Stromal cell of bone marrow (primary cell): Measurements from ENCODE around the gene CHD1.

Experiments
- DNase-seq: peaks from one replicate; pipeline ENCODE4 v3.0.0-alpha.2; 2012; ENCODE audit warnings: low read depth

CHD1 gene

DNA sequence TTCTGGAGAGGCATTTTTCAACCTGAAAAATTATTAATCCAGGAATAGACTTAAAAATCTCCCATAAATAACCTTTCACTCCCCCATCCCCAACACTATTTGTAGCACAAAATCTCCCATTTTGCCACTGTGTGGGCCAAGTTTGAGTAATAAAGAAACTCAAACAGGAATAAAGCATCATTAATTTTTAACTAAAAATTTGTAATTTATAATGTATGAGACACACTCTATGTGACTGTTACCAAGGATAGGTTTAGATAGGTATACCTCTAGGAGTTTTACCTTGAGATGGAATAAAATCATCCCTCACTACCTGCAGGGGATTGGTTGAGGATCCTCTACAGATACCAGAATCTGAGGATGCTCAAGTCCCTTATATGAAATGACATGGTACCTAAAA is 30.1 kb downstream of the CHD1 start:
- no peak for DNase-seq

DNA sequence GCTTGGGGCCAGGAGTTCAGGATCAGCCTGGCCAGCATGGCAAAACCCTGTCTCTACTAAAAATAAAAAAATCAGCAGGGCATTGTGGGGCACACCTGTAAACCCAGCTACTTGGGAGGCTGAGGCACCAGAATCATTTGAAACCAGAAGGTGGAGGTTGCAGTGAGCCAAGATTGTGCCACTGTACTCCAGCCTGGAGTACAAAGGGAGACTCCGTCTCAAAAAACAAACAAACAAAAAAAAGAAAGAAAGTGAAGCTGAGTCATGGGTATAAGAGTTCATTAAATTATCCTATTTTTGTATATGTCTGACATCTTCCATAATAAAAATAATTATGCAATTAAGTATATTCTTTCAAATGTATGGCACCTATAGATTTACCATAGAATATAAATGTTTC is 37.2 kb downstream of the CHD1 start:
- no peak for DNase-seq

GRCh38 chr5:98880598-98880997 is 48.2 kb downstream of the CHD1 start:
- no peak for DNase-seq

GRCh38 chr5:98880151-98880550 is 48.7 kb downstream of the CHD1 start:
- DNase-seq: no peak

DNA sequence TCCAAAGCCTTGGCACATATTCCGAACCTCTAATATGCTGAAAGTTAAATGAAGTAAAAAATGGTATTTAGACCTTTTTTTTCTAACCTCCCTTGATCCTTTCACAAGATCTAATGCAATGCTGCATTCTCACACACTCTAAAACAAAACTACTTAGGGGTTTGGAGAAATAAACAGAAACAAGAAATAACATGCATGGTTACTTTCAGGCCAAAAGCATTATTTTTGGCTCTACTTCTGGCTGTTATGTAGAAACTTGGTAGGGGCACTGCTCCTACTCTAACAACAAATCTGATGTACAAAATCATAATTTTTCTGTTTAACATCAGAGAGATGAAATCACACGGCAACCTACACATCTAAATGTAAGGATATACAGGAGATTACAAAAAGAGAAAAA is 51.2 kb downstream of the CHD1 start:
- no peak for DNase-seq

GRCh38 chr5:98872674-98873073 is 56.1 kb downstream of the CHD1 start:
- no peak for DNase-seq

DNA sequence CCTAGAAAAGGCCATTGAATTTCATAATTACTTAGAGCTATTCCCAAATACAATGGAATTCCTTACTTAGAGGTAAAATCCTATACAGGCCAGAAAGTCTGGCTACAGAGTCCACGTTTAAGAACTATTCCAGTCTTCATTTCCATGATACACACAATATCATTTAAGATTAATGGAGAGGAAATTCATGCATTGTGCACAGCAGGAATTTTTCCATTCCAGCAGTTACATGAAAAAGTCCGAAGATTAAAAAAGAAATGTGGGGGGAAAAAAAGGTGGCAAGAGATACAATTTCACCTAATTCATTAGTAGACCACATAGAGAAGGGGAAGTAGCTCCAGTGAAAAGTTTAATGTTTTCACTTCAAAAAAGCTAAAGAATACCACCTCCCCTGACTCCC is 63.1 kb downstream of the CHD1 start:
- no peak for DNase-seq

DNA sequence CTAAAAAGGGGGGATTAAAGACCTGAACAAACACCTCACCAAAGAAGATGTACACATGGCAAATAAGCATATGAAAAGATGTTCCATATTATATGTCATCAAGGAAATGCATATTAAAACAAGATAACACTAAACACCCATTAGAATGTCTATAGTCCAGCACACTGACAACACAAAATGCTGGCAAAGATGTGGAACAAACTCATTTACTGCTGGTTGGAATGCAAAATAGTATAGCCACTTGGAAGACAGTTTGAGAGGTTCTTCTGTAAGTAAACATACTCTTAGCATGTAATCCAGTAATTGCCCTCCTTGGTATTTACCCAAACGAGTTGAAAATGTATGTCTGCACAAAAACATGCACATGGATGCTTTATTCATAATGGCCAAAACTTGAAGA is 81.8 kb downstream of the CHD1 start:
- DNase-seq: no peak

DNA sequence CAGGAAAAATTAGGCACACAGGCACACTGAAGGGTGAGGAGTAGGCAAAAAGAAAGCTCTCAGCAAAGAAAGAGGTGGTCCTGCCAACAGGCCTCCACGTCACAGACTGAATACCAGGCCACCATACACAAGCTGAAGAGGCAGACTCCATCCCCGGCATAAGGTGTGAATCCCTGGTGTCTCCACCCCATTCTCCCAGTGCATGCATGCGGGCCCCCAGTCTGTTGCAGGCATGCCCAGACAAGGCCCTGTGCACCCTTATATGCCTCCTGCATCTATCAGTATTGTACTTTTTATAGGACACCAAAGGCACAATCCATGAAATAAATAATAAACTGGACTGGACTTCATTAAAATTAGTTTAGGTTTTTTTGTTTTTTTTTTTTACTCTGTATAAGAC is 82.3 kb downstream of the CHD1 start:
- DNase-seq: no peak

GRCh38 chr5:98845878-98846277 is 82.9 kb downstream of the CHD1 start:
- no peak for DNase-seq

- DNase-seq: no peak
Measured at GRCh38 chr5:98844865-98845264, 83.9 kb downstream of the CHD1 start.

DNA sequence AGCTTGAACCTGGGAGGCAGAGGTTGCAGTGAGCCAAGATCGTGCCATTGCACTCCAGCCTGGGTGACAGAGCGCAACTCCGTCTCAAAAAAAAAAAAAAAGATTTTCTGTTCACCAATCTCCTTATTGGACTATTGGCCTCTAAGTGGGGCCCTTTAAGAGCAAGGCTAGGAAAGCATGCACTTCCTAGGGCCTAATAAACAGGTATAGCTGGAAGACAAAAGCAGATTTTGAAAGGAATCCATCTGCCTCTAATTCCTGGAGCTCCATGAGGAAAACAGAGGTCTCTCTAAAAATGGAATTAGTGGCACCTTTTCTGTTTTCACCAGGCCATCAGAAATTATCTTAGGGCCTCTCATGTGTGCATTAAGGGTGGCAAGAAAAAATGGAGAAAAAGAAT is 85.3 kb downstream of the CHD1 start:
- no peak for DNase-seq

DNA sequence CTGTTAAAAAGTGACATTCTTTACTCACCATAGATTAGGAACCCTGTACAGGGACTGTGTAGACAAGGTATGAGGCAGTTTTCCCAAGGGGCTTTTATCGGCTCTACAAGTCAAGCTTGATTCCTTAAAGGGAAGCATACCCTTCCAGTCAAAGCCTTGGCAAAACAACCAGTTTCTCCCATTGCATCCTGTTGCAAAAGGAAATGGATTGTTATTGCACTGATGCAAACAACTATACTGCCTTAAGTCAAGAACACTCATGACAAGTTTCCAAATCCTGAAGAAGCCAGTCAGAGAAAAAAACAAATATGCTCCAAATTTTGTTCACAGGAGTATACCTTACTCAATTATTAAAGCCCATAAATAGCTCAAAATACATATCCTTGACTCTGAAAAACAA is 87.9 kb downstream of the CHD1 start:
- no peak for DNase-seq

DNA sequence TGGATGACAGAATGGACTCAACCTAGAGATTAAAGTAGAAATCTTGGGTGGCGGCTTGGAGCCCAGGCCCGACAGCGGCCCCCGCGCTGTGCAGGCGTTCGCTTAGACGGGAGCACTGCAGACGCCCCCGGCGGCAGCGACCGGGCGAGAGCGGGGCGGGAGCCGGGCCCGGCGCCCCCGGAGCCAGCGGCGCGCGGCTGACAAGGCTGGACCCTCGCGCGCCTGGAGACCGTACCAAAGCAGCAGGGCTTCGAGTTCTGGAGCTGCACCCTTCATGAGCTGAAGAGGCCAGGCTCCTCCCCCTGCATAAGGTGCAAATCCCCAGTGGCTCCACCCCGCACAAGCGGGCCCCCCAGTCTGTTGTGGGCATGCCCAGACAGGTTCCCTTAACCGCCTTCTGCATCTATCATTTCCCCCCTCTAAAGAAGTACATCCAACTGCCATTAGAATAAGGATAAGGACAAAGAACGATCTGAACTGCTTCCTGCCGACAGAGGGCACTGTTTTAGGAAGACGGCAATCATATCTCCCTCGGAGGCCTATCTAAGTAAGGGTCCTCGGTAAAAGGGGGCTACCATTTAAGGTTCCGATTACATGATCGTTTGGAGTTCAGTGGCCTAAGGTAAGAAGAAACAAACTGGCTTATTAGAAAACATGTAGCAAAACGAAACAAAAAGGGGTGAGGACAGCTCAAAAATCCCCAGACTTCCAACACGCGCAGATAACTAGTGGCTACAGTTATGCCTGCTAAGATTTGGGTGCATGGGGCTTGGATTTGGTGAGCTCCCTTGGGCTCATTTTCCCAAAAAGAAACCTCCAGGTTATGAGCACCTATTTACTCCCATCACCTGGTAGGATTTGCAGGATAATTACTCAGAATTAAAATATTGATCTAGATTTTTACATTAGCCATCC is 89.1 kb downstream of the CHD1 start:
- no peak for DNase-seq

- DNase-seq: no peak
Measured at GRCh38 chr5:98836175-98836574, 92.6 kb downstream of the CHD1 start.

- no peak for DNase-seq
Measured at GRCh38 chr5:98827588-98828284, 101.1 kb downstream of the CHD1 start.

DNA sequence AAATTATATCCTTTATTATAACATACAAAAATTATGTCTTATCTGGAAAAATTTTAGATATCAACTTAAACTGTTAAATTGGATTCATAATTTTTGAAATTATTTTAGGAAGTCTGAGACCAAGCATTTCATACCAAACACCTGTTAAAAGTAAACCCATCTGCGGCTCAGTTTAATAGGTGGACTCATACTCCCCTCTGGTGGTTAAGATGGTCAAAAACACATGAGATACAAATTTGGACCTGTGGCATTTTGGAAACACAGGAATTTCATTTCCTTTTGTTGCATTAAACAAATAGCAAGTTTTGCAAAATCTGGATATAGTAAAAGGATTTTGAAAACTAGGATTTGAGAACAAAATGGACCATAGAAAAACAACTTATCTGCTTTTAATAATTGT is 101.6 kb downstream of the CHD1 start:
- DNase-seq: peak; percentile 35

GRCh38 chr5:98825582-98826375 is 103.0 kb downstream of the CHD1 start:
- no peak for DNase-seq

GRCh38 chr5:98816582-98817222 is 112.1 kb downstream of the CHD1 start:
- DNase-seq: no peak

GRCh38 chr5:98813755-98814154 is 115.1 kb downstream of the CHD1 start:
- no peak for DNase-seq

- no peak for DNase-seq
Measured at GRCh38 chr5:98810206-98810605, 118.6 kb downstream of the CHD1 start.

- no peak for DNase-seq
Measured at GRCh38 chr5:98807806-98808205, 121.0 kb downstream of the CHD1 start.
